ENCODE data around the gene RFX8.

RFX8 gene

GRCh38 chr2:101348883-101349282, 126.0 kb downstream of the RFX8 start:
- DNase-seq (ENCODE audit: low read depth), result no peak
